Gastroesophageal sphincter (tissue), 4 donors: ENCODE measurements around the gene RXRG. TPM values are rescaled to one million over a fixed set of nuclear protein-coding genes. Genes with fewer than 3 reads are reported as not detected.

Source experiments
- ATAC-seq: fragments of 150-250 bp; one replicate; pipeline ENCODE4 v1.9.1; 2016; ENCODE audit warnings: mild to moderate bottlenecking, moderate library complexity
- H3K27ac ChIP-seq, 4 donors: fragments of 200-600 bp; sonication (generic) in 3 of 4; 1 replicate in 3 of 4; 2 replicates in 1 of 4; pipeline ENCODE4 v1.5.1; 2016 to 2019
- H3K27me3 ChIP-seq: fragments of 200-600 bp; sonication (generic); one replicate; pipeline ENCODE4 v1.5.1; 2019
- H3K36me3 ChIP-seq, 2 donors: fragments of 200-600 bp; sonication (generic); one replicate each; pipeline ENCODE4 v1.5.1; 2019; ENCODE audit warnings: control low read depth in 1 of 2
- H3K4me1 ChIP-seq, 3 donors: fragments of 200-600 bp; sonication (generic); 1 replicate in 2 of 3; 2 replicates in 1 of 3; pipeline ENCODE4 v1.5.1; 2016 to 2019; ENCODE audit warnings: control low read depth in 2 of 3
- H3K4me3 ChIP-seq, 2 donors: fragments of 200-600 bp; sonication (generic); one replicate each; pipeline ENCODE4 v1.5.1; 2019; ENCODE audit warnings: mild to moderate bottlenecking in 1 of 2, moderate library complexity in 1 of 2
- H3K9me3 ChIP-seq, 3 donors: fragments of 200-600 bp; sonication (generic); one replicate each; pipeline ENCODE4 v1.5.1; 2017 to 2019; ENCODE audit warnings: control low read depth in 2 of 3
- EP300 ChIP-seq: sonication (generic); formaldehyde crosslinking; IDR thresholded peaks from one replicate; pipeline ENCODE4 v1.6.1; 2017; ENCODE audit warnings: antibody characterized with exemption, mild to moderate bottlenecking
- POLR2A ChIP-seq, 2 donors: fragments of 450-650 bp; IDR thresholded peaks; one replicate each; pipeline ENCODE4 v1.6.1; 2017; ENCODE audit warnings: antibody characterized with exemption in 2 of 2, mild to moderate bottlenecking in 2 of 2, moderate library complexity in 1 of 2
- POLR2AphosphoS5 ChIP-seq: sonication (generic); formaldehyde crosslinking; IDR thresholded peaks from one replicate; pipeline ENCODE4 v1.6.1; 2017; ENCODE audit warnings: antibody characterized with exemption
- WGBS, 2 donors: methylation state at CpG; one replicate each; pipeline ENCODE4 v1.1.5; 2018; ENCODE audit warnings: low coverage in 1 of 2; 5-methylcytosine and 5-hydroxymethylcytosine counted together
- total RNA-seq, 4 donors: library from RNA; depleted of rRNA; stranded (reverse); fragments of >200 nt; gene quantifications; one replicate each; pipeline ENCODE4 v1.1.0, GENCODE V29; 2016
- TF ChIP-seq, protein P1 (sequence below), 4 experiments: fragments of 200-600 bp in 2 of 4; fragments of 450-650 bp in 2 of 4; sonication (generic) in 1 of 4; IDR thresholded peaks; one replicate each; pipeline ENCODE4 v1.5.1; 2017 to 2019; ENCODE audit warnings: antibody characterized with exemption in 4 of 4, mild to moderate bottlenecking in 2 of 4, moderate library complexity in 2 of 4

The RXRG gene
- total RNA-seq, 4 donors from 2014 or later, result 2.4 to 6.4 (median 2.7) TPM

DNA sequence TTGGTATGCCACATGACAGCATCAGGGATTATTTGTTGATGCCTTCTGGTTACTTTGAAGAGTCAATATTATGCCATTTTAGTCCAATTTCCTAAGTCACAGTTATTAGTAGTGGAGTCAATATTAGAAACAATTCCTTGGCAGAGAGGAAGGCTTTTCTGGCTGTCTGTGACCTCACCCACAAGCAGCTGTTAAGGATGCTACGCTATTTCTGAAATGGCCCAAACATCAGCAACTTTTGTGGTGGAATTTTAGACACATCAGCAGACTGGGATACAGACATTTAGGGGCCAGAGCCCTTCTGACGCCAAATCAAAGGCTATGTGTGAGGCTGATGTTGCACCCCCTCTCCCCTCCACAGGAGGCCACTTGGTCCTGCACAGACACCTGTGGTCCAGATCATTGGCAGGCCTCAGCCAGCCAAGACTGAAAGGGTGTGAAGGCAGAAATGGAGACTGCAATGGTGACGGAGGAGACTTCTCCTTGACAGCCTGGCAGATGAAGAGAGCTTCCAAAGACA, 9.2 kb upstream of the RXRG start:
- ATAC-seq, result no peak
- Histone ChIP-seq H3K36me3 (no peaks in the 10 kb centered on the region), H3K9me3 (no peaks in the 10 kb centered on the region), H3K27ac (no peak overlapping the region), H3K27me3 (no peaks in the 10 kb centered on the region), H3K4me3 (no peak overlapping the region), H3K4me1 (no peaks in the 10 kb centered on the region)
- TF ChIP-seq, protein P1, sequence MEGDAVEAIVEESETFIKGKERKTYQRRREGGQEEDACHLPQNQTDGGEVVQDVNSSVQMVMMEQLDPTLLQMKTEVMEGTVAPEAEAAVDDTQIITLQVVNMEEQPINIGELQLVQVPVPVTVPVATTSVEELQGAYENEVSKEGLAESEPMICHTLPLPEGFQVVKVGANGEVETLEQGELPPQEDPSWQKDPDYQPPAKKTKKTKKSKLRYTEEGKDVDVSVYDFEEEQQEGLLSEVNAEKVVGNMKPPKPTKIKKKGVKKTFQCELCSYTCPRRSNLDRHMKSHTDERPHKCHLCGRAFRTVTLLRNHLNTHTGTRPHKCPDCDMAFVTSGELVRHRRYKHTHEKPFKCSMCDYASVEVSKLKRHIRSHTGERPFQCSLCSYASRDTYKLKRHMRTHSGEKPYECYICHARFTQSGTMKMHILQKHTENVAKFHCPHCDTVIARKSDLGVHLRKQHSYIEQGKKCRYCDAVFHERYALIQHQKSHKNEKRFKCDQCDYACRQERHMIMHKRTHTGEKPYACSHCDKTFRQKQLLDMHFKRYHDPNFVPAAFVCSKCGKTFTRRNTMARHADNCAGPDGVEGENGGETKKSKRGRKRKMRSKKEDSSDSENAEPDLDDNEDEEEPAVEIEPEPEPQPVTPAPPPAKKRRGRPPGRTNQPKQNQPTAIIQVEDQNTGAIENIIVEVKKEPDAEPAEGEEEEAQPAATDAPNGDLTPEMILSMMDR (IDR thresholded peaks at IDR 0.05), result no peak
- TF ChIP-seq EP300, result no peak
- TF ChIP-seq POLR2A (IDR thresholded peaks at IDR 0.05), result no peak
- no peak for TF ChIP-seq POLR2AphosphoS5
- WGBS, 2 donors, result 83 to 100% methylated on average over 2 of the region's 3 CpGs

DNA sequence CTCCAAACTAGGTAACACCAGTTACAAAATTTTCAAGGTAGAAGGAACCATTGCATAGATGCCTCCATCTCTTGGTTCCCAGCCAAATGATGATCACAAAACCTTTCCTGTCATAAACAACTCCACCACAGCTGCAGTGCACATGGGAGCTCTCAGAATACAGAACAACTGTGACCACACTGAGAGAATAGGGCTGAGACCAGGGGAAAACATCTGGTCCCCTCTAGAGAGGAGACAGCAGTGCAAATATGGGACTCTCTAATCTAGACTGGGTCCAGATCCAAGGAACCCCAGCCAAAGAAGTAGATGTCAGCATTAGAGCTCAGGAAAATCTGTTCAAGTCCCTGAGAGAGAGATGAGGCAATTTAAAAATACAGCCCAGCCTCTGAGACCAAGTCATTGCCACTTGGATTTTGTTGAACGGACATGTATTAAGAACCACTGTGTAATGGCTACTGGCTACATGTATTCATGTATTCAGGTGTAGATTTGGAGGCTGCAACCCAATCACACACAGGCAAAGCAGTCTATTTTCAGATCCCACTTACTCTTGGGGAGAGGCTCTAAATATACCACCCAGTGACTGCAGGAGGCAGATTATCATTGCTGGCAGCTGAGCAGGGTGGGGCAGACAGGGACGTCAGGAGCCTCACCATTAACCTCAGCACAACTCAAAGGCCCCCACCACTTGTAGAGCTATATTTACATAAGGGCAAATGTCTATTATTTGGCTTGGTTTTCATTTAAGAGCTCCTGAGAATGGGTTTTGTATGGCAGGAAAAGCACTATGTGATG, 7.6 kb upstream of the RXRG start:
- Histone ChIP-seq H3K9me3 (no peaks in the 10 kb centered on the region), H3K4me3 (no peak overlapping the region), H3K36me3 (no peaks in the 10 kb centered on the region), H3K27ac (no peak overlapping the region), H3K4me1 (no peaks in the 10 kb centered on the region), H3K27me3 (peaks cover 5% of the 10 kb centered on the region)
- 44% methylated on average over 2 of the region's 2 CpGs; no CpG with 5 or more reads in 1 of the 2 donors for WGBS, 2 donors
- TF ChIP-seq POLR2AphosphoS5 (no peak), EP300 (no peak), POLR2A (IDR thresholded peaks at IDR 0.05) (no peak)
- TF ChIP-seq, protein P1 (IDR thresholded peaks at IDR 0.05), result no peak
- peak; percentile 51 for ATAC-seq

DNA sequence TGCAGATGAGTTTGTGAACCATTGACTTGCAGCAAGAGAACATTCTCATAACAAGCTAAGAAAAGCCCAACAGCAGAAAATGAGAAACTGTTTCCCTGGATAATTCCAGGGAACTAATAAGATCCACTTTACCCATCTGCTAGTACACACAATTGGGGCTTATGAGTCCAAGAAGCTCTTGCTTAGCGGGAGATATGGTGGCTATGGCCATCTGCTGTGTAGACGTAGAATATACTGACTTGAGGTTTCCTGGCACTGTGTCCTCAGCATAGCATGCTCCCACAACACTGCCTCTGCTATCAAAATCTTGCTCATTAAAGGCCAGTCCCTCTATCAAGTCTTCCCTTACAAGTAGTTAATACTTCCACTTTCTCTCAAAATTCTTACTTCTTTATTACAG, 6.8 kb upstream of the RXRG start:
- Histone ChIP-seq H3K4me3 (no peak overlapping the region), H3K27me3 (peaks cover 5% of the 10 kb centered on the region), H3K9me3 (no peaks in the 10 kb centered on the region), H3K4me1 (no peaks in the 10 kb centered on the region), H3K27ac (no peak overlapping the region), H3K36me3 (no peaks in the 10 kb centered on the region)
- WGBS, 2 donors, result 71 to 86% methylated on average over 1 to 2 of the region's 2 CpGs
- TF ChIP-seq, protein P1 (IDR thresholded peaks at IDR 0.05), result no peak
- TF ChIP-seq POLR2A (IDR thresholded peaks at IDR 0.05) (no peak), POLR2AphosphoS5 (no peak), EP300 (no peak)
- ATAC-seq, result no peak

DNA sequence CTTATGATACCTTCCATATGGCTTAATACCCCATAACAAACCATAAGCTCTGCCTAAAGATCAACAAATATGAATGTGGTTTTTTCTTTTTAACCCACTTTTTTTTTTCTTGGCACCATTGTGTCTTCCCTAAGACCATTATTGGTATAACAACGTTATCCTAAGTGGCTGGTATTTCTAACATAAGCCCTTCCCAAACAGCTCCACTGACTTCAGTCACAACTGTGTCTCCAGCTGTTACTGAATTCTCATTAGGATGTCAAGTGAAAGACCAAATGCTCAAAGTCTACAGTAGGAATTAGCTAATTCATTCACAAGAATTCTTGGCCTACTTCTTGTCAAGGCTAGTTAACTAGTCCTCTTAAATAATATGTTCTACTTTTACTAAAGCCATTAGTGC, 4.2 kb upstream of the RXRG start:
- Histone ChIP-seq H3K9me3 (no peaks in the 10 kb centered on the region), H3K27me3 (peaks cover 23% of the 10 kb centered on the region), H3K4me3 (no peak overlapping the region), H3K27ac (no peak overlapping the region), H3K4me1 (peaks cover 0 to 13% (median 0%) of the 10 kb centered on the region in 3 donors), H3K36me3 (no peaks in the 10 kb centered on the region)
- no peak for ATAC-seq
- 7 to 29% methylated on average over 1 of the region's 1 CpG for WGBS, 2 donors
- TF ChIP-seq, protein P1 (IDR thresholded peaks at IDR 0.05), result no peak
- TF ChIP-seq EP300, result no peak
- TF ChIP-seq POLR2AphosphoS5, result no peak
- no peak for TF ChIP-seq POLR2A (IDR thresholded peaks at IDR 0.05)

DNA sequence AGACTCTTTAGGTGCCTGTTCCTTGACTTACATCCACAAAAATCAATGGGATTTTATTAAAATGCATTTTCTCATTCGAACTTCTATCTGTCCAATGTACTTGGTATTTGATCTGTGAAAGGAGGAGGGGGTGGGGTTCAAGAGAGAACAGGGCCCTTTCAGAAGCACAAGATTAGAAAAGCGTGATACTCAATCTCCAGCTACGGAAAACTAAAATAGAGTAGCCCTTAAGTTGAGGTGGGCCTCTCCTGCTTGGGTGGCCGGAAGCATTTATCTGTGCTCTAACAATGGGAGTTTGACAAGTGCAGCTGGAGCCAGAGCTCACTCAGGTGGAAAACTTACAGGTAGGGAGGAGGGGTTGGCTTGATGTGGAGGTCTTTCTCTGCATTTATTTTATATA, 462 bp upstream of the RXRG start:
- Histone ChIP-seq H3K27ac (peak overlapping the region in 3 of 4 donors; percentile 24 to 53 (median 42)), H3K27me3 (peaks cover 58% of the 10 kb centered on the region), H3K4me1 (peaks cover 0 to 21% (median 0%) of the 10 kb centered on the region in 3 donors), H3K36me3 (no peaks in the 10 kb centered on the region), H3K9me3 (no peaks in the 10 kb centered on the region), H3K4me3 (peak overlapping the region in 1 of 2 donors; percentile 47)
- TF ChIP-seq, protein P1 (IDR thresholded peaks at IDR 0.05), result no peak
- TF ChIP-seq POLR2A (IDR thresholded peaks at IDR 0.05) (no peak), POLR2AphosphoS5 (no peak), EP300 (no peak)
- no peak for ATAC-seq
- WGBS, 2 donors, result 35 to 55% methylated on average over 3 to 4 of the region's 4 CpGs
